ENCODE measurements around the gene SLC16A9.
"Not testable (repeated sequence)": the region's sequence is repeated elsewhere in the genome, so short reads cannot be mapped to it uniquely, and the experiment has no call there.

SLC16A9 gene, protein sequence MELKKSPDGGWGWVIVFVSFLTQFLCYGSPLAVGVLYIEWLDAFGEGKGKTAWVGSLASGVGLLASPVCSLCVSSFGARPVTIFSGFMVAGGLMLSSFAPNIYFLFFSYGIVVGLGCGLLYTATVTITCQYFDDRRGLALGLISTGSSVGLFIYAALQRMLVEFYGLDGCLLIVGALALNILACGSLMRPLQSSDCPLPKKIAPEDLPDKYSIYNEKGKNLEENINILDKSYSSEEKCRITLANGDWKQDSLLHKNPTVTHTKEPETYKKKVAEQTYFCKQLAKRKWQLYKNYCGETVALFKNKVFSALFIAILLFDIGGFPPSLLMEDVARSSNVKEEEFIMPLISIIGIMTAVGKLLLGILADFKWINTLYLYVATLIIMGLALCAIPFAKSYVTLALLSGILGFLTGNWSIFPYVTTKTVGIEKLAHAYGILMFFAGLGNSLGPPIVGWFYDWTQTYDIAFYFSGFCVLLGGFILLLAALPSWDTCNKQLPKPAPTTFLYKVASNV

DNA sequence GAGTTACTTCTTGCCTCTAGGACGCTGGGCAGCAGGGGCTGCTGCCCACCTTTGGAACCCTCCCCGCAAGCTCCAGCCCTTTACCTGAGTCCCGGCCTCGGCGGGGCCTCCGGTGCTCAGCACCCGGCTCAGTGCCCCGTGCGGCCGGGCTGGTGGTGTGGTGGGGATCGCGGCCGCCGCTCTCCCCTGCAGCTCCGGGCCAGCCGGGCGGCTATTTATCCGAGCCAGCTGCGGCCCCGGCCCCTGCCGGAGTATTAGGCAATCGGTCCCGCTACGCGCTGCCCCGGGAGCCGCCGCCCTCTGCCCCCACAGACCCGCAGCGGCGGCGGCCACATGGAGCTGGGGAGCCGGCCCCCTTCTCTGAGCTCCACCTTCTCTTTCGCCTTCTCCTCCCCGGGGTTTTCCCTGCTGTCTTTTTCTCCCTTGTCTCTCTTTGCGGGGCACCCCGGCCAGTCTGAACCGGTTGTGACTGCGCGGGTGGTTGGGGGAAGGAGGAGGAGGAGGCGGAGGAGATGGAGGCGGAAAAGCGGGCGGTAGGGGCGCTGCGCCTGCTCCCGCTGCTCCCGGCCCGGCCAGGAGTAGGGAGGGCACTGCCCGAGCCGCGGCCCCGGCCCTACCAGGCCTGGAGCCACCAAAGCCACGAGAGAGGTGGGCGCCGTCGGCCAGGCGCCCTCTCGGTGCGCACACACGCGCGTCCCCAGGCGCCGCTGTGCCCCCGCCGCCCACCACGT is at the start of gene SLC16A9:
TSS of gene SLC16A9 (minus strand) at position 456 of the 731 bp plus-strand sequence. CDS start 25,559 bp downstream, outside the sequence.
- DNase-seq (ENCODE audit: low read depth): peak; percentile 4

DNA sequence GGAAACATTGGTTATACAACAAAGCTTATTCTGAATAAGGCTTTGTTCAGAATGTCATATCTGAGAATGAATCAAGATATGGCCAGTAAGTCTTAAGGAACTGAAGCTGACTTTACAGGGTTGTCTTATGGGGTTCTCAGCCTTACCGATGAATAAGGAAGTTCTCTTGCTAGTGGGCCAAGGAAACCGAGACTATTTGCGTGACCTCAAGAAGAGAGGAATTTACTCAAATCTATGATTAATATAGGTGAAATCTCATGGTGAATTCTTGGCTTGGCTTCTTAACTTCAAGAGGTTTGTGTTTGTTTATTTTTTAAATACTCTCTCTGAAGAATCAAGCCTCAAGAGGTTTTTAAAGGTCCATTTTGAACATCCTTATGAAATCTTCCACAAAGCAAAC is 48.3 kb upstream of the SLC16A9 start:
- DNase-seq (ENCODE audit: low read depth): no peak

DNA sequence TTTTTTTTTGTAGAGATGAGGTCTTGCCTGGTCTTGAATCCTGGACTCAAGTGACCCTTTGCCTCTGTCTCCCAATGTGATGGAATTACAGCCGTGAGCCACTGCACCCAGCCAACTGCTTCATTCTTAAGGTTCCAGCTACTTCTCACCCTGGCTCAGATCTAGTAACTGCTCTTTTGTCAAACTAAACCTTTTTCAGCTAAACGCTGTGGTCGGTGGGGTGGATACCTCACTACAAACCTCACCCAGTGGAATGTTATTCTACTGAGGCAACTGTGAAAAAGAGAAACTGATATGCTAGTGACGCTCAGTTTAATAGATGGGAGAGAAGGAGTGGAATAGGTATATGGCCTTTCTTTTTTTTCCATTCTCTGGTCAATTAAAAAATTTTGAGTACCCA is 45.3 kb upstream of the SLC16A9 start:
- DNase-seq (ENCODE audit: low read depth): no peak

DNA sequence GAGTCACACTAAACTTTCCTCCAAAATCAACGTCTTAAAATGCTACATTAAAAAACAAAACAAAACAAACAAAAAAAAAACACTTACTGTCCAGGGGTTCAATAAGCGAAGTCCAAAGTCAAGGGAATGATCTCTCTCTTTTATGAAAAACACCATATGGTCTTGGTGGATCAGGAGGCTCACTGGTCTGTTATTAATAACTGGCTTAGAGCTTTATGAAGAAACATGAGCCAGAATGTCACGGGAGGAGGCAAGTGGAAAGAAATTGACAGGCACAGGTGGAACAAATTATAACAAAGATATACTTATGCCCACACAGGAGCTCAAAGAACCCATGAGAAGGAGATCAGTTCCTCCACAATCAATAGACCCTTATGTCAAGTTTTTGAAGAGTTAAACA is 43.6 kb upstream of the SLC16A9 start, which contains the start of gene MRLN:
TSS of gene MRLN (minus strand) at position 189 of the 400 bp plus-strand sequence.
- DNase-seq (ENCODE audit: low read depth): no peak

DNA sequence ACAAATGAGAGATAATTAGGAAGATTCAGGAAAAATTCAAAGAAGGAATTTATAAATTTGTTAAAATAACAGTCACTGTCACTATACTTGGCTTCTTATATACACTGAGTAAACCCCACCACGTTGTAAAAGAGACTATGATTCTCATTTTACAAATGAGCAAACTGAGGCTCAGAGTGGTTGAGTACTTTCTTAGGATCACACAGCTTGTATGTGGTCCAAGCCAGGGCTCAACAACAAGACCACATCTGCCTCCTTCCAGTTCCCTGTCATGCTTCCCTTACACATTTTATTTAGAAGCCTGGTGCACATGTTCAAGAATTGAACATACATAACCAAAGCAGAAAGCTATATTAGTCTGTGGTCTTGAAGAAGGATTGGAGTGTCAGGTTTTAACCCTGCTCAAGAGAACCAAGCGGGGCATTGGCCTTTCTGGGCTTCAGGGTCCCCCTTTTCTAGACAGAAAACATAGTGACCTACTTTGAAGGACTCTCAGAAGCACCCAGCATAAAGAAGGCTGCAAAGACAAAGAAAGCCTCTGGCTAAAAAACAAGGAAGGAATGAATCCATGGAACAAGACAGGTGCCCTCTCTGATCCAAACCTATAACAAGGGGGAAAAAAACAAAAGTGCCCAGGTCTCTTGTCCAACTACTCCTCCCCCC is 42.8 kb upstream of the SLC16A9 start:
- no peak for DNase-seq (ENCODE audit: low read depth)

DNA sequence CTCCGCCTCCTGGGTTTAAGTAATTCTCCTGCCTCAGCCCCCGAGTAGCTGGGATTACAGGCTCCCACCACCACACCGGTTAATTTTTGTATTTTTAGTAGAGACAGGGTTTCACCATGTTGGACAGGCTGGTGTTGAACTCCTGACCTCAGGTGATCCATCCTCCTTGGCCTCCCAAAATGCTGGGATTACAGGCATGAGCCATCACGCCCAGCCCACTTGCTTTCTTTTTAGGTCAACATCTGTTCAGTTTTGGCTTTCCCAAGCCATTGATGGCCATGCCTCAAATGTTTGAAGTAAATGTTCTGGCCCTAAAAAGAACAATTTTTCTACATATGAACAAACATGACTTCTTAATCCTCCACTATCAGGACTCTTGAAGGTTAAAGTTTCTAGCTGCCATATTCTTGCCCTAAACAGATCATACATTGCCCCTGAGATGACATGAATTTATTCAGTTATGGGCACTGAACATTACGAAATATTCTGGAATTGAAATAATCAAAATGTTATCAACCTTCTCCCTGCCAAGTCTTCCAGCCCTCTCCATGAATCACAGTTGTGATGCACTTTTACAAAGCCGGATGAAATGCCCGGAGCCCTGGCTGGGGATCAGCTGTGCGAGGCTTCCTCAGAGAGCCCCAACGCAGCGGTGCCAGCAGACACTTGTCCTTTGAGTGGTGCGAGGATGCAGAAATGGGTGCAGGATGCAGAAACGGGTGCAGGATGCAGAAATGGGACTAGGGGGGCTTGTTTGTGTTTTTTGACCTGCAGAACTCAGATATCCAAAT is 40.7 kb upstream of the SLC16A9 start:
- no peak for DNase-seq (ENCODE audit: low read depth)

DNA sequence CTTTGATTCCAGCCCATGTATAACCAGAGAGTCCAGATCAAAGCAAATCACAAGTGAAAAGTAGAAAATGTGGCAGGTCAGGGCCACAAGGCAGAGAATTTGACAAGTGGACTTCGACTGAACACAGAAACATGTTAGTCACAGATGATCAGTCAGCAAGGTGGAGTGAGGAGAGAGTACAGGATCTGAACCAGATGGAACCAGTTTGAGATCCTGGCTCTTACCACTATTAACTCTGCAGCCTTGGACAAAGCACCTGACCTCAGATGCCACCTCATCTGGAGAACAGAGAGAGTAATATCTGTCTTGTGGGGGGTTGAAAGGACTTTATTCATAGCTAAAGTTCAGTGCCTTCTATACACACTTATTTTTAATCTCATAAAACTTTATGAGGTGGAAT is 39.2 kb upstream of the SLC16A9 start:
- no peak for DNase-seq (ENCODE audit: low read depth)

DNA sequence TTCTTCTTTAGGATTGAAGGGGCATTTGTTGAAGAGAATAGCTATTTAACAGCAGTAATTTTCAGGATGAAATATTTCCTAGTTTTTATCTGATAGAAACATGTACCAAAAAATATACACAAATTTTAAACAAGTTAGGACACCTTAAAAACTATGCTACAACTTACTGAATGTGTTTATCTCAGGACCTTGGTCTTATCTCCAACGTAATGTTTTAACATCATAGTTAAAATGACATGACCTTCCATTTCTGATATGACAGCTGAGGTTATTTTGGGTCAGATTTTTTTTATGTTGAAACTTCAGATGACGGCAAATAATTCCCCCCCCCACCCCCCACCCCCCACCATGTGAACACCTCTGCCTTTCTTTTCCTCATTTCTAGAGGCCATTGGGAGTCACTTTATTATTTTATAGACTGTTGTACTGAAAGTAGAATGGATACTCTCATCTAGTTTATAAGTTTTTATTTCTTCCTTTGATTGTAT is 35.6 kb upstream of the SLC16A9 start:
- no peak for DNase-seq (ENCODE audit: low read depth)

DNA sequence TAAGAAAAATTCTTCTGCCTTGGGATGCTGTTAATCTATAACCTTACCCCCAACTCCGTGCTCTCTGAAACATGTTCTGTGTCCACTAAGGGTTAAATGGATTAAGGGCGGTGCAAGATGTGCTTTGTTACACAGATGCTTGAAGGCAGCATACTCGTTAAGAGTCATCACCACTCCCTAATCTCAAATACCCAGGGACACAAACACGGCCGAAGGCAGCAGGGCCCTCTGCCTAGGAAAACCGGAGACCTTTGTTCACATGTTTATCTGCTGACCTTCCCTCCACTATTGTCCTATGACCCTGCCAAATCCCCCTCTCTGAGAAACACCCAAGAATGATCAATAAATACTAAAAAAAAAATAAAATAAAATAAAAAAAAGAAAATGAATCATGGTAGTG is 35.1 kb upstream of the SLC16A9 start:
- DNase-seq (ENCODE audit: low read depth): not testable (repeated sequence)

DNA sequence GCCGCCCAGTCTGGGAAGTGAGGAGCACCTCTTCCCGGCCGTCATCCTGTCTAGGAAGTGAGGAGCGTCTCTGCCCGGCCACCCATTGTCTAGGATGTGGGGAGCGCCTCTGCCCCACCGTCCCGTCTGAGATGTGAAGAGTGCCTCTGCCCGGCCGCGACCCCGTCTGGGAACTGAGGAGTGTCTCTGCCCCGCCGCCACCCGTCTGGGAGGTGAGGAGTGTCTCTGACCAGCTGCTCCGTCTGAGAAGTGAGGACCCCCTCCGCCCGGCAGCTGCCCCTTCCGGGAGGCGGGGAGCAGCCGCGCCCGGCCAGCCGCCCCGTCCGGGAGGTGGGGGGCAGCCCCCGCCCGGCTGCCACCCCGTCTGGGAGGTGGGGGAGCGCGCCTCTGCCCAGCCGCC is 34.5 kb upstream of the SLC16A9 start:
- not testable (repeated sequence) for DNase-seq (ENCODE audit: low read depth)

DNA sequence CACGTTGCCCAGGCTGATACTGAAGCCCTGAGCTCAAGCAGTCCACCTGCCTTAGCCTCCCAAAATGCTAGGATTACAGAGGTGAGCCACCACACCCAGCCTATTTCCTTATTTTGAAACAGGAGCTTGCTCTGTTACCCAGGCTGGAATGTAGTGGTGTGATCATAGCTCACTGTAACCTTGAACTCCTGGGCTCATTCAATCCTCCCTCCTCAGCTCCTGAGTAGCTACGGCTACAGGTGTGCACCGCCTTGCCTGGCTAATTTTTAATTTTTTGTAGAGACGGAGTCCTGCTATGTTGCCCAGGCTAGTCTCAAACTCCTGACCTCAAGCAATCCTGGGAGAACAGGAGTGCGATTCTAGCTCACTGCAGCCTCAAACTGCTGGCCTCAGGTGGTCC is 31.9 kb upstream of the SLC16A9 start:
- no peak for DNase-seq (ENCODE audit: low read depth)

DNA sequence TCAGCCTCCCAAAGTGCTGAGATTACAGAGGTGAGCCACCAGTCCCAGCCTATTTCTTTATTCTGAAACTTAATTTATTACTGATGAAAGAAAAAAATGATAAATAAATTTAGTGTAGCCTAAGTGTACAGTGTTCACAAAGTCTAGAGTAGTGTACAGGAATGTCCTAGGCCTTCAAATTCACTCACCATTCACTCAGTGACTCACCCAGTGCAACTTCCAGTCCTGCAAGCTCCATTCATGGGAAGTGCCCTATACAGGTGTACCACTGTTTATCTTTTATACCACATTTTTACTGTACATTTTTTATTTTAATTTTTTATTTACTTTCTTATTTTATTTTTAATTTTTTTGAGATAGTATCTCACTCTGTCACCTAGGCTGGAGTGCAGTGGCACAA is 31.4 kb upstream of the SLC16A9 start:
- DNase-seq (ENCODE audit: low read depth): no peak

DNA sequence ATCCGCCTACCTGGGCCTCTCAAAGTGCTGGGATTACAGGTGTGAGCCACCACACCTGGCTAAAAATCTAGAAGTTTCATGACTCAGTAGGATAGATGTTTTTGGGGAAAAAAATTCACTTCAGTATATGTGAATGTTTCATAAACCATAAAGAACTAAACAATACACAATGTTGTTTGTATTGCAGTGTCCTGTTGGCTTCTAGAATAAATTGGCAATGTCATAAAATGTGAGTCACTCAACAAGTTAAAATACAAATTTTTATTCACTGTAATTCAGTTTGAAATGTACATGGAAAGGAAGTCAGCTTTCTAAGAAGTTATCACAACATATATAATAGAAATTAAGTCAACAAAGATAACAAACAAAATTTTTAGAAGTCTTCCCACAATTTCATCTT is 27.1 kb upstream of the SLC16A9 start:
- DNase-seq (ENCODE audit: low read depth): no peak

DNA sequence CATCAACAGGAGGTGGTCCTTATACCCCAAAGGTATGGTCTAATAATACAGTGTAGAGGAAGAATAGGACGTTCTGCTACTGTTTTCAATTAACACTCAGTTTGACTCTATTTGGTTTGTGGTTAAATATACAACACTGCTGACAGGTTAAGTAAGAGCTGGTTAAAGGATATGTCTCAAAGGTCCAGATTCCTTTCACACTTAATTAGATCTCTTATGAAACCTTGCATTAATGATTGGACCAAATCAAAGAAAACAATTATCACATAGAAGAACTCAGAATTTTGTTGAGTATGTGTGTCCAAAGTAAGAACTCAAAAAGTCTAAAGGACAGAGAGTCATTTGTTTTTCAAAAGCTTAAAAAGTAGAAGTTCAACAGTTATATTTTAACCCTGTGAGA is 25.6 kb upstream of the SLC16A9 start:
- DNase-seq (ENCODE audit: low read depth): no peak

DNA sequence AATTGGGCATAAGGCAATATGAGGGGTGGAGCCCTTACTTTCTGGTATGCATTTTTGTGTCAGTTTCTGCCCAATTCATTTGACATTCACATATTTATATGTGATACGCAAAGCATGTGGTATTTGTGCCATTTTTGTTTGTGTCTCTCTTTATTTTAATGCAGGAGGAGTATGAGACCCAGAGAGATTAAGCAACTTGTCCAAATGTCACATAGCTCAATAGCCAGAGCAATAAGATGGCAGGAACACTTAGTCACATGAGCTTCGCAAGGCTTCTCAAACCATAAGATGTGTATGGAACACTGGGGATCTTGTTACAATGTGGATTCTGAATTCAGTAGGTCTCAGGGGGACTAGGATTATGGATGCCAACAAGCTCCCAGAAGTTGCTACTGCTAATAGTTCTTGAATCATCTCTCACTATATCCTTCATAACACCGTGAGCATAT is 24.4 kb upstream of the SLC16A9 start:
- DNase-seq (ENCODE audit: low read depth): no peak

DNA sequence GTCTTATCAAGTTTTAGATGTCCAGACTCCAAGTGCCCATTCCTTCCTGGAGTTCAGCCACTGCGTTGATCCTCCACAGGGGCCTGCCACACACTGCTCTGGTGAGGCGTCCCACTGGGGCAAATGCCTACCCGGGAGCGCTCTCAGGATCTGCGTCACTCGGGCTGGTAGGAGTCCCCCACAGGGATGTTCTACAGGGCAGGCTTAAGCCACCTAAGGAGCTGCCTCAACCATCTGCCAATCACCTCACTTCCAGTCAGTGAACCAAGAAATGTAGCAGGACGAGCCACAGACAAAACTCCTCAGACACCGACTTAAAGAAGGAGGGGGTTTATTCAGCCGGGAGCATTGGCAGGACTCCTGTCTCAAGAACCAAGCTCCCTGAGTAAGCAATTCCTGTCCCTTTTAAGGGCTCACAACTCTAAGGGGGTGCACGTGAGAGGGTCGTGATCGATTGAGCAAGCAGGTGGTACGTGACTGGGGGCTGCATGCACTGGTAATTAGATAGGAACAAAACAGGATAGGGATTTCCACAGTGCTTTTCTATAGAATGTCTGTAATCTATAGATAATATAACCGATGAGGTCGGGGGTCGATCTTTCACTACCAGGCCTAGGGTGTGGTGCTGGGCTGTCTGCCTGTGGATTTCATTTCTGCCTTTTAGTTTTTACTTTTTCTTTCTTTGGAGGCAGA is 23.8 kb upstream of the SLC16A9 start:
- DNase-seq (ENCODE audit: low read depth): not testable (repeated sequence)

DNA sequence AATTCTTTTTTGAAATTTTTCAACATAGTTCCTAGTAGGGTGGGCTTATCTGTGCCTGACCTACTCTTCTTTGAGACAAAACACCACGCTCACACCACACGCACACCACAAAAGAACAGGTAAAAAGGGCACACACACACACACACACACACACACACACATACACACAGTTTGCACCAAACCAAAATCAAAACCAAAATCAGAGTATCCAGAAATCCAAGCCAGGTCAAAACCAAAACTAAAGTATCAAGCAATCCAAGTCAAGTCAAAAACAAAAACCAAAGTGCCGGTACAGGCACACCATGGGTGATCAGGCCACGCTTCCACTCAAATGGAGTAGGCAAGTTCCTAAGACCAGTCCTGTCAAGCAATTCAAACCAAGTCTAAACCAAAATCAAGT is 23.2 kb upstream of the SLC16A9 start:
- DNase-seq (ENCODE audit: low read depth): not testable (repeated sequence)

DNA sequence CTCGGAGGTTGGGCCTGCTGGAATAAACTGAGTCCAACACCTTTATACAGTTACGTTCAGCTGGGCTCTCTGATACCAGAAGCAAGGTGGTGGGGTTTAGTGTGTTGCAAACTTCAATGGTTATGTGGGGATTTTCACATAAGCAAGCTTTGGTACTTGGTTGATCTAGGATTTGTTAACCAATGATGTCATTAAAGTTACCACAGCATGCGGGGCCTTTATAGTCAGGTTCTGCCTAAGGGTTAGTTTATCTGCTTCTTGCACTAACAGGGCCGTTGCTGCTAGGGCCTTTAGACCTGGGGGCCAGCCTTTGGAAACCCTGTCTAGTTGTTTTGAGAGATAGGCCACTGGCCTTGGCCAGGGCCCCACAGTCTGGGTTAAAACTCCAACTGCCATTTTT is 19.5 kb upstream of the SLC16A9 start:
- DNase-seq (ENCODE audit: low read depth): not testable (repeated sequence)

DNA sequence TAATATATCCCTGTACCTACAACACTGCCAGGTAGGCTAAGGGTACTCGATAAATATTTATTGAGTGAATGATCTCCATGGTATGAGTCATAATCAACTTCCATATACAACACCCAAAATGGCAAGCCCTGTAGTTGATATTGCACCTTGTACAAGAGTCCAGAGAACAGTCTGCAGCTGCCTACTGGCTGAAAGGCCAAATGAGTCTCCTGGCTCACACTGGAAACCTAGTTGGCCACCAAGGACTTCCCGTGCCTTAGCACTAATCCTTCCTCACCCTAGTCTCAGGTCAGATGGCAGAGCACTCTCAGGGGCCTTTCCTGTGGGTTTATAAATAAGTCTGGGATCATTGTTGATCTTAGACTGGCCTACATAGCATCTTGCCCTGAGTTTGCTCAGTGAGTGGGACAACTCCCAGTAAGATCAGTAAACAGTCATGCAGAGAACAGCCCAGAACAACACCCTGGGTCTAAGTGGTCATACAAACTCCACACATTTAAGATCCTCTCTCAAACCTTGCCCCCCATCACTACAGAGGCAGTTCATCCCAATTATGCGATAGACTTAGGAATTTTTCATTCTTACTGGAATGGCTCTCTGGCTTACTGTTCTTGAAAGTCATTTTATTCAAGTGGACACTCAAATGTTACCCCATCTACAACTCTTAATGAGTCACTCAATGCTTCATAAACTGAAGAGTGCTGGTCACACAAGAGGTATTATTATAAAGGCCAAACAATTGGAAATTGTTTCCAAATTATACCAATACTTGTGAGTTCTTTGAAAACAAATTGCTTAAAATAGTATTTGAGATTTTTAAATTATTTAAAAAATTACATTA is 14.7 kb upstream of the SLC16A9 start:
- no peak for DNase-seq (ENCODE audit: low read depth)

DNA sequence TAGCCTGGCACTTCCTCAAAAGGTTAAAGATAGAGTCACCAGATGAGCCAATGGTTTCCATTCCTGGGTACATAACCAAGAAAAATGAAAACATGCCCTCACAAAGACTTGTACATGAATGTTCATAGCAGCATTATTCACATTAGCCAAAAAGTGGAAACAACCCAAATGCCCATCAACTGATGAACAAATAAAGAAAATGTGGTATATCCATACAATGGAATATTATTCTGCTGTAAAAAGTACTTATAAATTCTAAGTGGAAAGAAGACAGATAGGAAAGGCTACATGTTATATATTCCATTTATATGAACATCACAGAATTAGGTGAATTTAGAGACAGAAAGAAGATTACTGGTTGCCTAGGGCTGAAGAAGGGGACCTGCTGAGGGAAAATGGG is 10.7 kb upstream of the SLC16A9 start:
- DNase-seq (ENCODE audit: low read depth): no peak
